Testis (tissue), 3 donors: ENCODE data around the gene NDE1. TPM values are rescaled to one million over a fixed set of nuclear protein-coding genes. Genes with fewer than 3 reads are reported as not detected.

Experiments
- DNase-seq: peaks from one replicate; pipeline ENCODE4 v3.0.0-alpha.2; 2019
- H3K27ac ChIP-seq, 2 donors: fragments of 200-600 bp; sonication (generic); one replicate each; pipeline ENCODE4 v1.5.1; 2019
- H3K27me3 ChIP-seq: fragments of 200-600 bp; sonication (generic); one replicate; pipeline ENCODE4 v1.5.1; 2019
- H3K36me3 ChIP-seq: fragments of 200-600 bp; sonication (generic); one replicate; pipeline ENCODE4 v1.5.1; 2017; ENCODE audit warnings: low read depth; ENCODE audit errors: missing control alignments
- H3K4me1 ChIP-seq: fragments of 200-600 bp; sonication (generic); one replicate; pipeline ENCODE4 v1.5.1; 2019
- H3K4me3 ChIP-seq, 2 donors: fragments of 200-600 bp; sonication (generic); one replicate each; pipeline ENCODE4 v1.5.1; 2017 to 2019
- H3K9me3 ChIP-seq: fragments of 200-600 bp; sonication (generic); one replicate; pipeline ENCODE4 v1.5.1; 2017
- CTCF ChIP-seq, 3 experiments: fragments of 450-650 bp in 2 of 3; fragments of 200-600 bp in 1 of 3; sonication (generic) in 1 of 3; IDR thresholded peaks; one replicate each; pipeline ENCODE4 v1.5.1; 2016 to 2019; ENCODE audit warnings: antibody characterized with exemption in 3 of 3, mild to moderate bottlenecking in 2 of 3, moderate library complexity in 1 of 3
- POLR2A ChIP-seq: fragments of 450-650 bp; IDR thresholded peaks from one replicate; pipeline ENCODE4 v1.6.1; 2017; ENCODE audit warnings: antibody characterized with exemption, mild to moderate bottlenecking, moderate library complexity
- WGBS, 2 donors: methylation state at CpG; one replicate each; pipeline ENCODE4 v1.1.5; 2018; 5-methylcytosine and 5-hydroxymethylcytosine counted together
- intact Hi-C: fragments of 100-400 bp; cut with DNase I; formaldehyde crosslinking; loops from one replicate; pipeline ENCODE4 v1.15.1; 2023; ENCODE audit warnings: low total_unique reads
- polyA plus RNA-seq: library from polyadenylated mRNA; stranded (reverse); fragments of 350-450 nt; fragmentation: Illumina TruSeq; extraction: RNeasy Lipid Tissue Mini Kit (QIAGEN cat#74804); gene quantifications from one replicate; pipeline ENCODE4 v1.2.3, GENCODE V29; 2014; ENCODE audit warnings: low read depth, low replicate concordance; ENCODE audit not compliant: insufficient read depth
- total RNA-seq, 2 donors: library from RNA; depleted of rRNA; stranded (reverse); fragments of >200 nt; gene quantifications; one replicate each; pipeline ENCODE4 v1.2.3, GENCODE V29; 2016

Gene NDE1
- total and polyA plus RNA-seq, 3 donors from 2014 or later, result 45.2 to 84.3 (median 51.6) TPM

GRCh38 chr16:15618392-15618791 is 31.7 kb upstream of the NDE1 start:
- Histone ChIP-seq H3K4me3 (no peak overlapping the region), H3K27me3 (no peaks in the 10 kb centered on the region), H3K36me3 (no peaks in the 10 kb centered on the region), H3K4me1 (no peaks in the 10 kb centered on the region), H3K27ac (no peak overlapping the region), H3K9me3 (no peaks in the 10 kb centered on the region)
- TF ChIP-seq CTCF (IDR thresholded peaks at IDR 0.05), result no peak
- TF ChIP-seq POLR2A, result no peak
- no peak for DNase-seq
- intact Hi-C loops, result no loop called here
- WGBS, 2 donors, result 51 to 64% methylated on average over 4 of the region's 4 CpGs

- no peaks in the 10 kb centered on the region for H3K27me3 ChIP-seq
- H3K9me3 ChIP-seq, result no peaks in the 10 kb centered on the region
- DNase-seq, result no peak
- no peak for TF ChIP-seq CTCF (IDR thresholded peaks at IDR 0.05)
- no peak for TF ChIP-seq POLR2A
- H3K4me1 ChIP-seq, result no peaks in the 10 kb centered on the region
- H3K27ac ChIP-seq, result no peak overlapping the region
- WGBS, 2 donors, result 68% methylated on average over 6 of the region's 6 CpGs
- H3K36me3 ChIP-seq, result no peaks in the 10 kb centered on the region
- intact Hi-C loops, result no loop called here
- H3K4me3 ChIP-seq, result no peak overlapping the region
Observed at GRCh38 chr16:15620611-15621195, 29.3 kb upstream of the NDE1 start.

DNA sequence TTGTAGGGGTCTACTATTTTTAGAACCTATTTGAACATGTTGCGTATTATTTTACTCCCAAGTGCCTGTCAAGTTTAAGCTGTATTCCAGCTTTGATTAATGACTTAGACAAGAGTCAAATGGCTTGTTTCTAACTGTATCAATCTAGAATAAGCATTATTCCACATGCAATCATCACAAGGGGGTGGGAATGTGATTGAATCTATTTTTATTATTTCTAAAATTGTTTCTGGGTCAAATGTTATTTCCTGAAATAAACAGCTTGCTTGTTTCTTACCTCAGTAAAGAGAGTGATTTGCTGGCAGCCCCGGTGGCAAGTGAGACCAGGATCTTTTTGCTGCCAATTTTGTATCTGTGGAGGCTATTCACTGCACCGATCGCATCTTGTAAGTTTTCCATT is 28.6 kb upstream of the NDE1 start:
- no peak for TF ChIP-seq POLR2A
- TF ChIP-seq CTCF (IDR thresholded peaks at IDR 0.05), result no peak
- H3K27ac ChIP-seq, result no peak overlapping the region
- intact Hi-C loops, result no loop called here
- no peaks in the 10 kb centered on the region for H3K36me3 ChIP-seq
- H3K9me3 ChIP-seq, result no peaks in the 10 kb centered on the region
- H3K27me3 ChIP-seq, result no peaks in the 10 kb centered on the region
- H3K4me3 ChIP-seq, result no peak overlapping the region
- no peak for DNase-seq
- WGBS, 2 donors, result 77 to 78% methylated on average over 4 of the region's 4 CpGs
- H3K4me1 ChIP-seq, result no peaks in the 10 kb centered on the region

GRCh38 chr16:15621889-15622288 is 28.2 kb upstream of the NDE1 start:
- no peak for DNase-seq
- Histone ChIP-seq H3K27me3 (no peaks in the 10 kb centered on the region), H3K27ac (no peak overlapping the region), H3K4me1 (no peaks in the 10 kb centered on the region), H3K9me3 (no peaks in the 10 kb centered on the region), H3K4me3 (no peak overlapping the region), H3K36me3 (no peaks in the 10 kb centered on the region)
- 91 to 93% methylated on average over 8 of the region's 8 CpGs for WGBS, 2 donors
- TF ChIP-seq CTCF (IDR thresholded peaks at IDR 0.05) (no peak), POLR2A (no peak)
- intact Hi-C loops, result no loop called here

GRCh38 chr16:15631730-15632409 is 18.2 kb upstream of the NDE1 start:
- TF ChIP-seq POLR2A (no peak), CTCF (IDR thresholded peaks at IDR 0.05) (no peak)
- WGBS, 2 donors, result 100% methylated on average over 2 of the region's 2 CpGs
- intact Hi-C loops, result no loop called here
- H3K9me3 ChIP-seq, result no peaks in the 10 kb centered on the region
- no peak overlapping the region for H3K27ac ChIP-seq
- H3K36me3 ChIP-seq, result peaks cover 7% of the 10 kb centered on the region
- no peaks in the 10 kb centered on the region for H3K4me1 ChIP-seq
- DNase-seq, result no peak
- no peaks in the 10 kb centered on the region for H3K27me3 ChIP-seq
- H3K4me3 ChIP-seq, result no peak overlapping the region
